ENCODE results near the gene SORBS1. TPM values are rescaled to one million over a fixed set of nuclear protein-coding genes. Genes with fewer than 3 reads are reported as not detected.

Gene SORBS1
- total RNA-seq, 1 experiment from 2014 or later: 1.4 TPM

GRCh38 chr10:95414016-95414830 is 146.9 kb downstream of the SORBS1 start:
- DNase-seq (ENCODE audit: low read depth): no peak

- no peak for DNase-seq (ENCODE audit: low read depth)
These were observed 147.6 kb downstream of the SORBS1 start for GRCh38 chr10:95413588-95413987.

- no peak for DNase-seq (ENCODE audit: low read depth)
These were observed 149.5 kb downstream of the SORBS1 start for GRCh38 chr10:95411635-95412034.

- DNase-seq (ENCODE audit: low read depth): no peak
These were observed 151.9 kb downstream of the SORBS1 start for GRCh38 chr10:95408983-95409873.

- DNase-seq (ENCODE audit: low read depth): no peak
These were observed 152.8 kb downstream of the SORBS1 start for GRCh38 chr10:95408148-95408960.

- no peak for DNase-seq (ENCODE audit: low read depth)
These were observed 153.6 kb downstream of the SORBS1 start for GRCh38 chr10:95407546-95407945.

GRCh38 chr10:95406651-95407280 is 154.4 kb downstream of the SORBS1 start:
- DNase-seq (ENCODE audit: low read depth): peak; percentile 64

- DNase-seq (ENCODE audit: low read depth): no peak
These were observed 155.5 kb downstream of the SORBS1 start for GRCh38 chr10:95405655-95406054.

GRCh38 chr10:95404864-95405263 is 156.3 kb downstream of the SORBS1 start:
- DNase-seq (ENCODE audit: low read depth): no peak

- no peak for DNase-seq (ENCODE audit: low read depth)
These were observed 156.7 kb downstream of the SORBS1 start for GRCh38 chr10:95404462-95404858.

- no peak for DNase-seq (ENCODE audit: low read depth)
These were observed 157.3 kb downstream of the SORBS1 start for GRCh38 chr10:95403700-95404461.

- no peak for DNase-seq (ENCODE audit: low read depth)
These were observed 159.3 kb downstream of the SORBS1 start for GRCh38 chr10:95401704-95402469.

GRCh38 chr10:95400787-95401186 is 160.4 kb downstream of the SORBS1 start:
- no peak for DNase-seq (ENCODE audit: low read depth)

GRCh38 chr10:95399183-95399582 is 162.0 kb downstream of the SORBS1 start:
- no peak for DNase-seq (ENCODE audit: low read depth)

- DNase-seq (ENCODE audit: low read depth): no peak
These were observed 163.4 kb downstream of the SORBS1 start for GRCh38 chr10:95397747-95398146.

- DNase-seq (ENCODE audit: low read depth): no peak
These were observed 165.2 kb downstream of the SORBS1 start for GRCh38 chr10:95395947-95396449.

GRCh38 chr10:95394161-95394880 is 166.8 kb downstream of the SORBS1 start:
- DNase-seq (ENCODE audit: low read depth): peak; percentile 53

- DNase-seq (ENCODE audit: low read depth): no peak
These were observed 168.4 kb downstream of the SORBS1 start for GRCh38 chr10:95392681-95393164.

- DNase-seq (ENCODE audit: low read depth): no peak
These were observed 169.0 kb downstream of the SORBS1 start for GRCh38 chr10:95392217-95392584.
